GM19023 (cell line): ENCODE data around the gene ATP8B2.

Experiments
- ATAC-seq: cut with Tn5 transposase; IDR thresholded peaks from one replicate; pipeline ENCODE4 v1.9.1; 2021; ENCODE audit warnings: mild to moderate bottlenecking, moderate library complexity; ENCODE audit not compliant: unreplicated experiment

The ATP8B2 gene

GRCh38 chr1:154391086-154391770 is 65.9 kb downstream of the ATP8B2 start:
- no peak for ATAC-seq

- ATAC-seq, result no peak
These were observed 72.8 kb downstream of the ATP8B2 start for GRCh38 chr1:154398141-154398540.

GRCh38 chr1:154398678-154399077 is 73.4 kb downstream of the ATP8B2 start:
- ATAC-seq, result no peak

GRCh38 chr1:154400381-154400801 is 75.1 kb downstream of the ATP8B2 start:
- no peak for ATAC-seq
